CD4-positive, alpha-beta T cell (primary cell): Measurements from ENCODE around the gene WFIKKN1. TPM values are rescaled to one million over a fixed set of nuclear protein-coding genes. Genes with fewer than 3 reads are reported as not detected.
"Not testable (repeated sequence)": the region's sequence is repeated elsewhere in the genome, so short reads cannot be mapped to it uniquely, and the experiment has no call there.

Source experiments
- ATAC-seq: fragments of 200-7000 bp; cut with Tn5 transposase; one replicate; pipeline ENCODE4 v1.10.0; 2022; ENCODE audit warnings: mild to moderate bottlenecking; ENCODE audit not compliant: poor library complexity
- CTCF ChIA-PET: fragments of 350-600 bp; sonication (Branson Sonifier 250); formaldehyde crosslinking; loops from one replicate; lab custom pipeline; 2021; ENCODE audit warnings: antibody characterized with exemption, inconsistent platforms; lab: Charles Lee
- POLR2A ChIA-PET: fragments of 350-600 bp; sonication (Branson Sonifier 250); formaldehyde crosslinking; loops from one replicate; lab custom pipeline; 2021; ENCODE audit warnings: antibody characterized with exemption, inconsistent platforms; lab: Charles Lee
- DNase-seq, 14 experiments: peaks; one replicate each; pipeline ENCODE4 v3.0.0-alpha.2; 2013 to 2020; ENCODE audit warnings: mixed read lengths in 2 of 14
- H3K27ac ChIP-seq, 2 donors: one replicate each; pipeline versions ENCODE4 v1.5.1 to v1.7.0; 2013; ENCODE audit warnings: low read length in 2 of 2, low read depth in 1 of 2, mild to moderate bottlenecking in 1 of 2
- H3K27me3 ChIP-seq, 2 experiments: 1 replicate in 1 of 2; 2 replicates in 1 of 2; pipeline versions ENCODE4 v1.6.1 to v1.7.0; 2013; ENCODE audit warnings: low read length in 2 of 2, control low read depth in 1 of 2, mild to moderate bottlenecking in 1 of 2, moderate library complexity in 1 of 2; ENCODE audit not compliant: insufficient read depth in 2 of 2, control insufficient read depth in 1 of 2
- H3K36me3 ChIP-seq: one replicate; pipeline ENCODE4 v1.6.1; 2013; ENCODE audit warnings: low read length, control low read depth; ENCODE audit not compliant: insufficient read depth
- H3K4me1 ChIP-seq: one replicate; pipeline ENCODE4 v1.6.1; 2013; ENCODE audit warnings: low read length, control low read depth; ENCODE audit not compliant: insufficient read depth
- H3K4me3 ChIP-seq: one replicate; pipeline ENCODE4 v1.5.1; 2013; ENCODE audit warnings: mild to moderate bottlenecking, low read length, moderate library complexity
- H3K9me3 ChIP-seq, 2 experiments: 1 replicate in 1 of 2; 2 replicates in 1 of 2; pipeline versions ENCODE4 v1.6.1 to v1.7.0; 2013; ENCODE audit warnings: low read length in 2 of 2, mild to moderate bottlenecking in 2 of 2, control low read depth in 1 of 2, moderate library complexity in 1 of 2; ENCODE audit not compliant: control insufficient read depth in 1 of 2, insufficient read depth in 1 of 2
- H3K27ac Mint-ChIP-seq: one replicate; pipeline ENCODE4 v1.8.0; 2020; ENCODE audit warnings: mixed read lengths
- H3K27me3 Mint-ChIP-seq: one replicate; pipeline ENCODE4 v1.8.0; 2021; ENCODE audit warnings: mixed read lengths
- H3K36me3 Mint-ChIP-seq: one replicate; pipeline ENCODE4 v1.8.0; 2021; ENCODE audit warnings: low read depth, mixed read lengths
- H3K4me1 Mint-ChIP-seq: one replicate; pipeline ENCODE4 v1.8.0; 2021; ENCODE audit warnings: low read depth, mixed read lengths
- H3K4me3 Mint-ChIP-seq: one replicate; pipeline ENCODE4 v1.8.0; 2020; ENCODE audit warnings: mild to moderate bottlenecking, mixed read lengths
- H3K9me3 Mint-ChIP-seq: one replicate; pipeline ENCODE4 v1.8.0; 2020; ENCODE audit warnings: mixed read lengths
- intact Hi-C, 2 experiments: fragments of 100-400 bp; cut with DNase I in 1 of 2; cut with micrococcal nuclease in 1 of 2; formaldehyde crosslinking; loops; one replicate each; pipeline versions ENCODE4 v1.15.1 to v1.9.0; 2023 to 2025; cut with DNase I, micrococcal nuclease
- total RNA-seq, 174 experiments: library from RNA in 2 of 174; stranded (reverse) in 2 of 174; gene quantifications; one replicate each; pipeline ENCODE4 v1.2.3 and lab custom pipeline; 2021 to 2026
- TF ChIP-seq, protein P1 (sequence below): fragments of 200-600 bp; IDR thresholded peaks from one replicate; pipeline ENCODE4 v1.8.0; 2022; ENCODE audit warnings: antibody characterized with exemption, mild to moderate bottlenecking

Gene WFIKKN1
- total RNA-seq, 2 experiments from 2014 or later = 0.64 to 0.99 TPM

DNA sequence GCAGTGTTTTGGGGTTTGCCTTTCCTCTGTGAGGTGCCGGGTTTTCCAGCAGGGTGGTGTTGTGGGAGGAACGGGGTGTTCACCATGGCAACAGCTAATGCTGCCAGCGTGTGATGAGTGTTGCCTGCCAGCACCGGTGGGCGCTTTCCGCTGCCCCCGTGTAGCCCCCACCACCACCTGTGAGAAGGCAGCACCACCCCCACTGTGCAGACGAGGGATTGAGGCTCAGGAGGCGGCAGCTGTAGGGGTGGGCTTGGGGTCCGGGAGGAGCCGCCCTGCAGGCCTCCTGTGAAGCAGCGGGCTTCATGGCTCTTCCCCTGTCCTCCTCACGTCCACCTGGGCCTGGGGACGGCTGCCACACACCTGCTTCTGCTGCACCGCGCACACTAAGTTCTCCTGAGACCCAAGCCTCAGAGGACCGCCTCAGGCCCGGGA is 35.7 kb upstream of the WFIKKN1 start:
- Histone ChIP-seq H3K27ac (no peak overlapping the region), H3K4me3 (no peak overlapping the region), H3K4me1 (peaks cover 24% of the 10 kb centered on the region), H3K36me3 (peaks cover 7% of the 10 kb centered on the region), H3K9me3 (peaks cover 0 to 7% of the 10 kb centered on the region in 2 experiments), H3K27me3 (no peaks in the 10 kb centered on the region)
- Mint-ChIP-seq H3K27ac (no peak overlapping the region), H3K4me1 (peaks cover 16% of the 10 kb centered on the region), H3K27me3 (no peaks in the 10 kb centered on the region), H3K36me3 (peaks cover 9% of the 10 kb centered on the region), H3K9me3 (no peaks in the 10 kb centered on the region), H3K4me3 (no peak overlapping the region)
- DNase-seq (no peak), ATAC-seq (no peak)
- intact Hi-C loops = no loop called here
- ChIA-PET POLR2A (no interaction called here), CTCF (no interaction called here)
- TF ChIP-seq, protein P1, sequence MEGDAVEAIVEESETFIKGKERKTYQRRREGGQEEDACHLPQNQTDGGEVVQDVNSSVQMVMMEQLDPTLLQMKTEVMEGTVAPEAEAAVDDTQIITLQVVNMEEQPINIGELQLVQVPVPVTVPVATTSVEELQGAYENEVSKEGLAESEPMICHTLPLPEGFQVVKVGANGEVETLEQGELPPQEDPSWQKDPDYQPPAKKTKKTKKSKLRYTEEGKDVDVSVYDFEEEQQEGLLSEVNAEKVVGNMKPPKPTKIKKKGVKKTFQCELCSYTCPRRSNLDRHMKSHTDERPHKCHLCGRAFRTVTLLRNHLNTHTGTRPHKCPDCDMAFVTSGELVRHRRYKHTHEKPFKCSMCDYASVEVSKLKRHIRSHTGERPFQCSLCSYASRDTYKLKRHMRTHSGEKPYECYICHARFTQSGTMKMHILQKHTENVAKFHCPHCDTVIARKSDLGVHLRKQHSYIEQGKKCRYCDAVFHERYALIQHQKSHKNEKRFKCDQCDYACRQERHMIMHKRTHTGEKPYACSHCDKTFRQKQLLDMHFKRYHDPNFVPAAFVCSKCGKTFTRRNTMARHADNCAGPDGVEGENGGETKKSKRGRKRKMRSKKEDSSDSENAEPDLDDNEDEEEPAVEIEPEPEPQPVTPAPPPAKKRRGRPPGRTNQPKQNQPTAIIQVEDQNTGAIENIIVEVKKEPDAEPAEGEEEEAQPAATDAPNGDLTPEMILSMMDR = no peak

DNA sequence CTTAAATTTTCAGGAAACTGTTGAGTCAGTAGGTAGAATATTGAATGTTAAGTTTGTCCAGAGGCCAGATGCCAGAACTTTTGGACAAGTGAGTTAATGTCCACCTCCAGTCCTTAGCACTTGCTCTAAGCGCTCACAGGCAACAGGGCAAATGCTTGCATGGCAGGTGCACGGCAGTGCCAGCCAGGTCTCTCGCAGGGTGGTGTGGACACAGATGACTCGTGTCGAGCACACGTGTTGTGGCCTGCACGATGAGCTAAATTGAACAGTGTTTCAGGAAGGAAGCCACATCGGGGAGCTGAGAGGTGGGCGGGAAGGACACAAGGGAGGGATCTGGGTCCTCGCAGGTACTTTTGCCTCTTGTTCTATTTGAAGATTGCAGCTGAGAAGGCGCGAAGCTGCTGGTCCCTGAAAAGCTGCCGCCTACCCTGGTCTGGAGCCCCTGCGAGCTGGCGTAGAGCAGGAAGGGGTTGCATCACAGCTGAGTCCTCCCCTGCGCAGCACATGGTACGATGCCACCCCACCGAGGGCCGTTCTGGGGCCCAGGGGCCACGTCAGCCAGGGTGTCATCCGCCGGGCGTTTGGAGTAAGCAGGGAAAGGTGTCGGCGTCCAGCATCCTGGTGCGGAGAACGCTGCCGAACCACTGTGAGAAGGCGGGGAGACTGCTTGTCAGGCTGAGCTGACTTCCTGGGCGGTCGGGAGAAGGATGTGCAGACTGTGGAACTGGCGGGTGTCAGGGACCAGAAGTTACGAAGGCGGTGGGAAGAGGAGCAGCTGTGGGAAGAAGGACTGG is 34.6 kb upstream of the WFIKKN1 start:
- no peaks in the 10 kb centered on the region for H3K9me3 Mint-ChIP-seq
- ChIA-PET CTCF (no interaction called here), POLR2A (no interaction called here)
- Histone ChIP-seq H3K36me3 (peaks cover 7% of the 10 kb centered on the region), H3K4me1 (peaks cover 16% of the 10 kb centered on the region), H3K27ac (no peak overlapping the region), H3K4me3 (no peak overlapping the region), H3K27me3 (no peaks in the 10 kb centered on the region), H3K9me3 (peaks cover 0 to 7% of the 10 kb centered on the region in 2 experiments)
- intact Hi-C loops = no loop called here
- H3K27ac Mint-ChIP-seq = no peak overlapping the region
- peaks cover 8% of the 10 kb centered on the region for H3K4me1 Mint-ChIP-seq
- DNase-seq = no peak
- no peaks in the 10 kb centered on the region for H3K27me3 Mint-ChIP-seq
- peaks cover 3% of the 10 kb centered on the region for H3K36me3 Mint-ChIP-seq
- no peak for ATAC-seq
- H3K4me3 Mint-ChIP-seq = no peak overlapping the region
- TF ChIP-seq, protein P1 = no peak

DNA sequence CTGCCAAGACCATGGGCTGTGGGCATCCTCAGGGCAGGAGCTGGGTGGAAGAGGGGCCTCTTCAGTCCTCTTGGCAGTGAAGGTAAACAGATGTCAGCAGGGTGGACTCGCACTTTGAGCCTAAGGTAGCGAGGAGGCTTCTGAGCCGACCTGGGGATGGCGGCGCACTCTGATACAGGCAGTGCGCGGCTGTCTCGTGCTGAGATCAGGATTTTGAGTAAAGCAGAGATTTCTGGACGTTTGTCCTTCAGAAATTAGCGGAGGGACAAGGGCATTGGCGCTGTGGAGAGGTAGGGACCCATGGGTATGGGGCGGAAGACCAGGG is 34.1 kb upstream of the WFIKKN1 start:
- H3K27ac Mint-ChIP-seq = no peak overlapping the region
- no peak for DNase-seq
- H3K36me3 ChIP-seq = peaks cover 7% of the 10 kb centered on the region
- peaks cover 3% of the 10 kb centered on the region for H3K36me3 Mint-ChIP-seq
- intact Hi-C loops = no loop called here
- H3K4me3 ChIP-seq = no peak overlapping the region
- H3K27ac ChIP-seq = no peak overlapping the region
- peaks cover 0 to 7% of the 10 kb centered on the region in 2 experiments for H3K9me3 ChIP-seq
- CTCF ChIA-PET = no interaction called here
- ATAC-seq = no peak
- H3K27me3 ChIP-seq = no peaks in the 10 kb centered on the region
- H3K27me3 Mint-ChIP-seq = no peaks in the 10 kb centered on the region
- peaks cover 6% of the 10 kb centered on the region for H3K4me1 Mint-ChIP-seq
- TF ChIP-seq, protein P1 = no peak
- H3K9me3 Mint-ChIP-seq = no peaks in the 10 kb centered on the region
- peaks cover 12% of the 10 kb centered on the region for H3K4me1 ChIP-seq
- no peak overlapping the region for H3K4me3 Mint-ChIP-seq
- POLR2A ChIA-PET = no interaction called here

DNA sequence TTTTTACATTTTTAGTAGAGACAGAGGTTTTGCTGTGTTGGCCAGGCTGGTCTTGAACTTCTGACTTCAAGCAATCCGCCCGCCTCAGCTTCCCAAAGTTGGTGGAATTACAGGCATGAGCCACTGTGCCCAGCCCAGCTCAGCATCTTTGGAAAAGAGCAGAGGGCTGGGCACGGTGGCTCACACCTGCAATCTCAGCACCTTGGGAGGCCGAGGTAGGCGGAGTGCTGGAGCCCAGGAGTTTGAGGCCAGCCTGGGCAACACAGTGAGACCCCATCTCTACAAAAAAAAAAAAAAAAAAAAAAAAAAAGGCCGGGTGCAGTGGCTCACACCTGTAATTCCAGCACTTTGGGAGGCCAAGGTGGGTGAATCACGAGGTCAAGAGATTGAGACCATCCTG is 33.1 kb upstream of the WFIKKN1 start:
- H3K27ac ChIP-seq, CTCF ChIA-PET, H3K4me1 Mint-ChIP-seq, H3K9me3 ChIP-seq, H3K36me3 ChIP-seq, H3K4me3 ChIP-seq, H3K4me3 Mint-ChIP-seq, H3K27ac Mint-ChIP-seq, H3K27me3 Mint-ChIP-seq, DNase-seq, ATAC-seq, intact Hi-C loops, H3K4me1 ChIP-seq, H3K9me3 Mint-ChIP-seq, H3K27me3 ChIP-seq, H3K36me3 Mint-ChIP-seq: not testable (repeated sequence)
- POLR2A ChIA-PET = interaction anchor here (1.1 kb wide), 1 partner anchor 9 kb away, joined by 3 read pairs; no protein-coding TSS in a partner anchor
